Superior temporal gyrus (tissue), 1 donor: ENCODE measurements around the gene KCNK15.
"Not testable (repeated sequence)": the region's sequence is repeated elsewhere in the genome, so short reads cannot be mapped to it uniquely, and the experiment has no call there.

Experiments used
- DNase-seq: peaks from one replicate; pipeline ENCODE4 v3.0.0-alpha.2; 2016; ENCODE audit errors: extremely low spot score

The KCNK15 gene

DNA sequence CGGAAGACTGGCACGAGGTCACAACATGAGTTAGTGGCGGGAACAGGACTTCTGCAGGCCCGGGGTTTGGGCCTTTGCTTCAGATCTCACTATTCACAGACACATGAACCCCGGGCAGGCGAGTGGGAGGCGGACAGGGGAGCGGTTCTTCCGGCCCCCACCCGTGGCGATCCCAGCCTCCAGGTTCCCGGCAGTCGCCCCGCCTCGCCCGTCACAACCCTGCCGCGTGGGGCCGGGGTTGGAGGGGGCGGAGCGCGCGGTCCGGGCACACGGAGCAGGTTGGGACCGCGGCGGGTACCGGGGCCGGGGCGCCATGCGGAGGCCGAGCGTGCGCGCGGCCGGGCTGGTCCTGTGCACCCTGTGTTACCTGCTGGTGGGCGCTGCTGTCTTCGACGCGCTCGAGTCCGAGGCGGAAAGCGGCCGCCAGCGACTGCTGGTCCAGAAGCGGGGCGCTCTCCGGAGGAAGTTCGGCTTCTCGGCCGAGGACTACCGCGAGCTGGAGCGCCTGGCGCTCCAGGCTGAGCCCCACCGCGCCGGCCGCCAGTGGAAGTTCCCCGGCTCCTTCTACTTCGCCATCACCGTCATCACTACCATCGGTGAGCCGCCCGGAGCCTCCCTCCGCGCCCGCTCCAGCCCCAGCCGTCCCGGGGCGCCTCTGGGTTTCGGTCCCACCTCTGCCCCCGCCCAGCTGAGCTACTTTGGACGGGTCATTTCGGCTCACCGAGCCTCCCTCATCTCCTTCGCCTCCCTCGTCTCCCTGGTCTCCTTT is at the start of gene KCNK15:
Gene KCNK15, plus strand, starts transcription at position 268 of the 769 bp plus-strand sequence. Its CDS starts 46 bp downstream, at position 314.
- no peak for DNase-seq

DNA sequence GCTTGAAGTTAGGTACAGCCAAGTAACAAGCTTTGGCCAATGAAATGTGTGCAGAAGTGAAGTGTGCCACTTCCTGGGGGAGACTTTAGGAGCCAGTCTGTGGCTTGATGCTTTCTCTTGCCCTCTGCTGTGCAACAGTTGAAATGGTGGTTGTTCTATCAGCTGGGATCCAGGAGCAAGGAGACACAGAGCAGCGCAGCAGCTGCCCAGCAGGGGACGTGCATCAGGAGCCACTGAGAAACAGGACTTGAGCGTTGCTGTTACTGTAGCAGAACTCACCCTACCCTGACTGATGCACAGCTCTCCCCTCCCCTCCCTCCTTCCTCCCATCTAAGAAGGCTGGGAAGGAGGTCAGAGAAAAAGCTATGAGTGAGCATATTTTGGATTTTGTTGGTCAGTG is 49.4 kb upstream of the KCNK15 start:
- no peak for DNase-seq

DNA sequence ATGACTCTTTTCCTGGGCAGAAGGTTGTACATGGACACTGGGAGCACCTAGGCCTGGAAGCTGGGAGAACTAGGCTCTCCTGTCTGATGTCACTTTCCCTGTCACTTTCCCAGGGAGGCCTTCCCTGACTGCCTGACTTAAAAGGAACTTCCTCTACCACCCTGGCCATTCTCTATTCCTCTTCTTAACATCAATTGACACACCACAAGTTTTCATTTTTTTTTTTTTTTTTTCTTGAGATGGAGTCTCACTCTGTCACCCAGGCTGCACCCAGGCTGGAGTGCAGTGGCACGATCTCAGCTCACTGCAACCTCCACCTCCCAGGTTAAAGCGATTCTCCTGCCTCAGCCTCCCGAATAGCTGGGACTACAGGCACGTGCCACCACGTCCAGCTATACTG is 48.6 kb upstream of the KCNK15 start:
- not testable (repeated sequence) for DNase-seq

DNA sequence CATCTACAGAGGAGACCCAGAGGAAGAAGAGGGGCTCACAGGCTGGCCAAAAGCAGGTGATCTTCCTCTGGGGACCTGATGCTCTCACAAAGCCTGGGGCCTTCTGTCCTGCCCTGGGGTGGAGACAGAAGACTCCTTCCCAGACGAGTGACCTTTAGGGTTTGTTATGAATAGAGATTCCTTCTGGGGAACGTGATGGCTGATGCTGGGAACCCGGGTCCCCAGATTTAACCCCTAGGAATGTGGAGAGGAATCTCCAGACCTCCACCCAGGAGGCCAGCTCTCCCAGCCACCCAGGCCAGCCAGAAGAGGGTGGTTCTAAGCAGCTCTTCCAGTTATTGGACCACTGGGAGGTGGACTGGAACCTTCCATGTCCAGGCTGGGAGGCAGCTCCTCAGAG is 47.3 kb upstream of the KCNK15 start:
- DNase-seq, result no peak

DNA sequence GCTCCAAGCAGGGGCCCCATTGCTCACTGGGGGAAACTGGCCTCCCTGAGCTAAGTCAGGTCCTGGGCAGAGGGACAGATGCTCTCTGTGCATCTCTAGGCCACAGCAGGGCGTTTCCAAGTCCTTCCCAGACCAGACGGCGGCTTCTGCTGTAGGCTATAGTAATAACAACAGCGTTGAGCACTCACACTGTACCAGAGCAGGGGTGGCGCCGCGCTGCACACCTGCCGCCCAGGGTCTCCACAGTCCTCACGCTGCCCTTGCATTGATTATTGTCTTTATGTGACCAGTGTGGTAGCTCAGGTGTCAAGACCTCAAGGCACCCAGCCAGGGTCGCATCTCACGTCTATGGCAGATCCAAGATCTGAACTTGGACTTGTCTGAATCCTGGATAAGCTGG is 45.4 kb upstream of the KCNK15 start:
- DNase-seq, result no peak

DNA sequence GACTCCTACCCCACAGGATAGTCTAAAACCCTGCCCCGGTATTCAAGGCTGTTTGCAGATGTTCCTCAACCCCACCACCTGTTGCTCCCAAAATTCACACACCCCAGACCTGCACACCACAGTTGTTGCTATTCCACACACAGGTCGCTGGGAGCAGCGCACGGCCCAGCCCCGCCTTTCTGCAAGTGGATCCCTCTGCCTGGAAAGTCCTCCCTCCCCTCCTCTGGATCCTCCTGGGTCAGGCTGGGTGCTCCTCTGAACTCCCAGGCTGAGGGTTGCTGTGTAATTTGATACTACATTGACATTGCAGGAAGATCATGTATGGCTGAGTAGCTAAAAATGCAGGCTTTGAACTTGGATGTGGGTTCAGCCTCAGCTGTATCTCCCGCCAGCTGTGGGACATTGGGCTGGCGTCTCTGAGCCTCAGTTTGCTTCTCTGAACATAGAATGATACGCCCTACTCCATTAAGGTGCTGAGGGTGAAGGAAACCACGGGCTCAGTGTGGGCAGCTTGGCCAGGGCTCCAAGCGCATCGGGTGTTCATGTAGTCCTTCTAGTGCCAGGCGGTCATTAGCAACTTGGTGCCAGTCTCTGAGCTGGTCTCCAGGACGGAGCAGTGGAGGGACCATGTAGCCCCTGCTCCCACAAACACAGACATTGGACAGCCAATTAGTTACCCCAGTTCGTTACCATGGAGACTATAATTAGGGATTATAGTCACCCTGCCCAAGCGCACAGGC is 44.4 kb upstream of the KCNK15 start:
- no peak for DNase-seq

DNA sequence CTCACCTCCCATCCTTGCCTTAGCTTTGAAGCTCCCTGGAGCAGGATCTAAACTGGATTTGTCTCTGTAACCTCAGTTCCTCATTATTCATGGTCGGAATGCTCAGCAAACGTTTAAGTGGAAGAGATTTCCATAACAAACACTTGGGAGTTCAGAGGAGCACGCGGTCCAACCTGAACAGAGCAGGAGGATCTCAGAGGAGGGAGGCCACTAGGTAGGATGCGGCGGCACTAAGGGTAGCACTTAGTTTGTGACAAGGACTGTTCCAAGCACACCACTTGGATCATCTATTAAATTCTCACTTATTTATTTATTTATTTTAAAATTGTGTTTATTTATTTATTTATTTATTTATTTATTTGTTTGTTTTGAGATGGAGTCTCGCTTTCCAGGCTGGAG is 43.8 kb upstream of the KCNK15 start:
- no peak for DNase-seq

DNA sequence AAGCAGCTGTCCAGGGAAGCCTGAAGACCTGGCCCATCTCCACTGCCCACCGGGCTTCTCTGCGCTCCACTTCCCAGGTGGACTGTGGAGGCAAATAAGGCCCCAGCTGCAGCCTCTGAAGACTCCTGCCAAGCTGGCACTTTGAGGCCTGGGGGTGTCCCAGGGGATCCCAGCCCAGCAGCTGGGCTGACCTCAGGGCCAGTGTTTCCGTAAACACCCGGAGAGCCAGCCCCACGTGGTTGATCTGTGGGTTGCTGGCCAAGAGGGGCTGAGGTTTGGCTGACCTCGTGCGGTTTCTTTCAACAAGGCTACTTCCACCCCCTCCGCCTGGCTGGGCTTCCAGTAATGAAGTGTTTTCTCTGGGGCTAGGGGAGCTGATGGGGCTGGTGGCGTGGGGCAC is 42.9 kb upstream of the KCNK15 start:
- peak; percentile 86 for DNase-seq

DNA sequence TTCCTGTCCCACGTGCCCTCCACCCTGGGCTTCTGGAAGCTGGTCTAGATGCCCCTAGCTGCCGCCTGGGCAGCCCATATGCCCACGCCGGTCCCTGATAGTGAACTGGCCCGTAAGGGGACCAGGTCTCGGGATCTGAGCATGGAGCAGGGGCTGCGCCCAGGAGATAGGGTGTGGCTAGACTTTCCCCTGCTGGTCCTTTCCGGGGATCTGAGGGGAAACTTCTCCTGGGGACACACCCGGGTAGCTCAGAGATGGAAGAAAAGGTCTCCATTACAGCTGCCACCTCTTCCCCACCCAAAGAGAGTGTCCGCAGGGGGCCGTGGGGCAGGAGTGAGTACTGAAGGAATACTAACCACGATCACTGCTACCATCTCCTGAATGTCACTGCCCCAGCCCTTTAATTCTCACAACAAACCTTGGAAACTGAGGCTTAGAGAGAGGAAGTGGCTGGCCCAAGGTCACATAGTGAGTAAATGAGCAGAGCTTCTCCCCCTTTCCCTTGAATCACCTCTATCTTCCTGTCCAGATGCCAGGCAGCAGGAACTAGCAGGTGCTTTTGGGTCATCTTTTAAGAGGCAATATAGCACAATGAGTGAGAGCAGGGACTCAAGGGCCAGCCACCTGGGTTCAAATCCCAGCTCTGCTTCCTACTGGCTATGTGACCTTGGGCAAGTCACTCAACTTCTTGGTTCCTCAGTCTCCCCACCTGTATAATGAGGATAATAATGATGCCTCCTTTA is 42.3 kb upstream of the KCNK15 start:
- DNase-seq, result no peak

DNA sequence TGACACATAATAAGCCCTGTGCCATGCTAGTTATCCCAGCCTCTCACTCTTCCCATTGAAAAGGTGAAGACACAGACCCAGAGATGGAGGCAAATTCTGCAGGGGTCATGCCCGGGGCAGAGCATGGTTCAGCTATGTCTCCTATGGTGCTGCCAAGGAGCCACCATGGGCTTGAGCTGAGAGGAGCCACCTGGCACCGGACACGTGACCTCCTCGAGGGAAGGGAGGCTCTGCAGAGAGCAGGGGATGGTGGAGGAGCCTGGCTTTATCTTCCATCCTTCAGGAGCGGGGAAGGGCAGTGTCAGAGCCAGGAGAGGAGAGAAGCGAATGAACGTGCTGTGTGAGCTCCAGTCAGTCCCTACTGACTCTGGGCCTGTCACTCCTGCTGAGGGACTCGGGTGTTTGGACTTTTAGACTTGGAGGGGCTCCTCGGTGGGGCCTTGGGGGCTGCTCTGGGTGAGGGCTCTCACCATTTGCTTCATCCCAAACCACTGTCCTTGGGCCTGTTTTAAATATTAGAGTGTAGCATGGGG is 41.6 kb upstream of the KCNK15 start:
- DNase-seq, result no peak

DNA sequence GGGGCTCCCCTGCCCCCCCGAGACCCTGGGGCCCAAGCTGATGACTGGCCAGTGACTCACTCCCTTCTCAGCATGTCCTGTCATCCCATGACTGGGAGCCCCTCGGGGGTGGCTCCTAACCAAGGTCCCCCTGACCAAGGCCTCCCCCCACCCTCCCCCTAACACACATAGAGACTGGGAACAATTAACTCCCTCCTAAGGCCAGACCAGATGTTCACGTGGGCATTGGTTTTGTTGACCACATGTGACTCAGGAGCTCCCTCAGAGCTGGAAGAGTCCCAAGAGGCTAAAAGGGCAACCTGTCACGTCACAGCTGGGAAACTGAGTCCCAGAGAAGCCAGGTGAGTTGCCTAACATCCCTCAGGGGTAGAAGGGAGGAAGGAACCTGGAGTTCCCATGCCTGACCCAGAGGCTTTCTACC is 41.1 kb upstream of the KCNK15 start:
- no peak for DNase-seq

DNA sequence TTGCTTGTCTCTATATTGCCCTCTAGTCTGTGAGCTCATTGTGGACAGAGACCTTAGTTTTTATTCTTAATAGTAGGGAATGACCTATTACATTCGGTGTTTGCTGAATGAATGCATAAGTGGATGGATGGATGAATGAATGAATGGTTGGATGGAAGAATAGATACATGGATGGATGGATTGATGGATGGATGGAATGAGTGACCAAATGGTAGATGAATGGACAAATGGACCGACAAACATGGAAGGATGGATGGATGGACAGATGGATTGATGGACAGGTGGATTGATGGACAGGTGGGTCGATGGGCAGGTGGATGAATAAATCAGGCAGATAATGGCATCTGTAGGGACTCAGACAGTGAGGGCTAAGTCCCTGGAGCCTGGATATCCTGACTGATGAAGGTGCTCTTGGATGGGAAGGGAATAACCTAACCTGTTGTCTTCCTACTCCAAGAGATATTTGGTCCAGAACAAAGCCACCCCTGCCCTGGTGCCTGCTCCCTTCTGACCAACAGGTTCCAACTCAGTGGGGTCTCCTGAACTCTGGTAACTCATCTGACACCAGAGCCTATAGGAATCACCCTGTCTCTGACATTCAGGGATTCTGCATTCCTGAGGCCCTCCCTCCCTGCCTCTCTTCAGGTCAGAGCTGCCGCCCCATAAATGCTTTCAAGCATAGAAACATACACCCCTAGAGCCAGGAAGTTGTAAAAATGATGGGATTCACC is 40.1 kb upstream of the KCNK15 start:
- DNase-seq, result no peak

DNA sequence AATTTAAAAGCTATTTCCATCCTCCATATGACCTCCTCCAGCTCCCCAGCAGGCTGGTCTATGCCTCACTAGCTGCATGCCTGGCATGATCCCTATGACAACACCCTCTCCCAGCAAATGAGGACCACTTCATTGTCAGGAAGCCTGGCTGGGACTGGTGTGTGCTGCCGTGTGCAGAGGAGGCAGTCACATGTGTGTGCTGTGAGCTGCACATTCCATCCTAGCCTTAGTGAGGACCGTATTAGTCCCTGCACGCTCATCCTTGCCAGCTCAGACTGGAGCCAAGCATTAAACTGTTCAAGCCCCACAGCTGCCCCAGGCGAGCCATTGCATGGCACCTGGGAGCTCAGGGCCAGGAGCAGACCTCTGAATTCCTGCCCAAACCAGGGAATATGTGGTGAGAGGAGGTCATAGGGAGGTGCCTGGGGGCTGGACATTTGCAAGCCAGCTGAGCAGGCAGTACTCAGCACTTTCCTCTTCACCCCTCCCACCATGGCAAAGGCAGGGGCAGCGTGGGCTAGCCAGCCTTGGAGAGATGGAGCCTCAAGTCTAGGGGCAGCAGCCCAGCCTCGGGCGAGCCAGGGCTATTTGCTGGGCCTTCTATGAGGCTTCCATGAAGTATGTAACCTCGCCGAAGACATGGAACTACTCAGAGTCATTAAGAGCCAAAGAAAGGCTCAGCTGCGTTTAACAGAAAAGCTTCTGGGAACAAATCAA is 39.2 kb upstream of the KCNK15 start:
- no peak for DNase-seq

DNA sequence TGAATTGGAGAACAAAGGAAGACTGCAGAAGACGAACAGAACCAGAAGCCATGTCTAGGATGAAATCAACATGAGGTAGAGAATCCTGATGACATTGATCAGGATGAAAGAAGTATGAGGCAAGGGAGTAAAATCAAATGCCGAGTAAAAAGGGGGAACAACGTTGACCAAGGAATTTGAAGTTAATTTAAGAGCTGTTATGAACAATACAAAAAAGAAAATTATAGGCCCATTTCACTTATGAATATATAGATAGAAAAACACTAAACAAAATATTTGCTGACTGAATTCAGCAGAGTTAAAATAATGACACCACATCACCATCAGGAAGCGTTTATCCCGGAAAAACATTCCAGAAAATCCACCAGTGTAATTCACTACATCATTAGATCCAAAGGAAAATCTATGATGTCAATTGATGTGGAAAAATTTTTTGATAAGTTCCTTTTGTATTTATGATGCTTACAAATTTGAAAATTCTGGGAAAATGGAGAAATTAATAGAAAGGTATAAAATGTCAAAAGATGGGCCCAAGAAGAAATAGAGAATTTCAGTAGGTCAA is 38.6 kb upstream of the KCNK15 start:
- DNase-seq, result no peak

DNA sequence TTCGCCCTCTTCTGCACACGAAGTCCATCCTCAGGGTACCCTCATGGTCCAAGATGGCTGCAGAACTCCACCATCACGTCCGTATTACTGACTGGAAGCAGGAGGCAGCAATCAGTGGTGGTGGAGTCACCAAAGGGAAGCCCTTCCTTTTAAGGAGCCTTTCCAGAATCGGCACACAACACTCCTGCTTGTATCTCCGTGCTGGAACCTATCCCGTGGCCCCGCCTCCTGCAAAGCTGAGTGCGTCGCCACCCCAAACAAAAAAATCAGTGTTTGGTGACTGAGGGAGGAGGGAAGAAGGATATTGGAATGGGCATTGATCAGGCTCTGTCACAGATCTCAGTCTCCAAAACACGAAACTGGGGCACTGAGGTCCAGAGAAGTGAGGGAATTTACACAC is 36.3 kb upstream of the KCNK15 start:
- DNase-seq, result no peak

DNA sequence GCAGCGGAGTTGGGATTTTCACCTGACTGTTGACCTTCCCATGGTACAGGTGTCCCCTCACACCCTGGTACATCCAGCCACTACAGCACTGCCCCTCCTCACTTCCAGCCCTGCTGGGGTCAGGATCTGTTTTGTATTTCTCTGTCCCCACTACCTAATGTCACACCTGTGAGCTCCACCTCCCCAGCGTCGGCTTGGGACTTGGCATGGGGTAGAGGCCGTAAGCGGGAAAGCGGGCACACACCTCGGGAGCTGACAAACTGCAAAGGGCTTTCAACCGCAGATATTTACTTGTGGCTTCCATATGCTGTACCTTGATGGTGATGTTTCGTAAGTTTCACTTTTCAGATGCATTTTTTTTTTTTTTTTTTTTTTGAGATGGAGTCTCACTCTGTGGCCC is 35.9 kb upstream of the KCNK15 start:
- DNase-seq, result no peak

DNA sequence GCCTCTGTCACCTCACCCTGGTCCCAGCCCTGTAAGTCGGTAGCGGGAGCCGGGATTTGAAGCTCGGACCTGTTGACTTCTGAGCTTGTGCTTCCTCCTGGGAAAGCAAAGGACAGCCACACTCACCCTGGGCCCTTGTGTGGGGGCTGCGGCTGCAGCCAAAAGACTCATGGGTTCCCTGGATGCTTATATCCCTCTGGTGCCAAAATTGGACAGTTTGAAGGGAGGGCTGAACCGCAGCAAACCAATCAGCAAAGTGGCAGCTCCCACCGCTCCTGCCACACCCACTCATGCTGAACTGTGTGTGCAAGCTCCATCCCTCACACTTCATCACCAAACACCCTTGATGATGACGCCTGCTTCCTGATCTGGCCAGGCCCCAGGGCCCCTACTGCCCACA is 34.4 kb upstream of the KCNK15 start:
- DNase-seq, result no peak

DNA sequence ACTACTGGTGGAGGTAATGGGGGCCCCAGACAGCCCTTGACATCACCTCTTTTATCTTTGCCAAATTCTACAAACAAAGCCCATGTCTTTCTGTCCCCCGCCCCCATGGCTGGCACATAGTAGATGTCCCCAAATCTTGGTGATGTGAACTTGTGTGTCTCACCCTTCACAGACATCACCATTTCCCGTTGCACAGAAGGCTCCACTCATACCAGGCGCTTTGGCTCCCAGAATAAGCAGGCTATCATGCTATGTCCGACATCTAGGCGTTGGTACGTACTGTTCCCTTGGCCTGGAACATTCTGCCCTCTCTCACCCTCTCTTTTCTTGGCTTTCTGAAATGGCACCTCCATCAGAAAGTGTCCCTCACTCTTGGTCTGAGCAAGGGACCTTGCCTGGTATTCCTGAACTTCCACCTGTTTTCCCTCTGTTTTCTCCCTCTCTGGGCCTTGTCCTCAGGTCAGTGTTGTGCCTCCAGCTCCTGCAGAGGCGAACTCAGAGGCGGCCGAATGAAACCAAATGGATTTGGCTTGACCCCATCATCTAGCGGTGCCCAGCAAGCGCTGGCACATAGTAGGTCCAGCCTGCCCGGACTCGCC is 31.5 kb upstream of the KCNK15 start:
- DNase-seq, result no peak

DNA sequence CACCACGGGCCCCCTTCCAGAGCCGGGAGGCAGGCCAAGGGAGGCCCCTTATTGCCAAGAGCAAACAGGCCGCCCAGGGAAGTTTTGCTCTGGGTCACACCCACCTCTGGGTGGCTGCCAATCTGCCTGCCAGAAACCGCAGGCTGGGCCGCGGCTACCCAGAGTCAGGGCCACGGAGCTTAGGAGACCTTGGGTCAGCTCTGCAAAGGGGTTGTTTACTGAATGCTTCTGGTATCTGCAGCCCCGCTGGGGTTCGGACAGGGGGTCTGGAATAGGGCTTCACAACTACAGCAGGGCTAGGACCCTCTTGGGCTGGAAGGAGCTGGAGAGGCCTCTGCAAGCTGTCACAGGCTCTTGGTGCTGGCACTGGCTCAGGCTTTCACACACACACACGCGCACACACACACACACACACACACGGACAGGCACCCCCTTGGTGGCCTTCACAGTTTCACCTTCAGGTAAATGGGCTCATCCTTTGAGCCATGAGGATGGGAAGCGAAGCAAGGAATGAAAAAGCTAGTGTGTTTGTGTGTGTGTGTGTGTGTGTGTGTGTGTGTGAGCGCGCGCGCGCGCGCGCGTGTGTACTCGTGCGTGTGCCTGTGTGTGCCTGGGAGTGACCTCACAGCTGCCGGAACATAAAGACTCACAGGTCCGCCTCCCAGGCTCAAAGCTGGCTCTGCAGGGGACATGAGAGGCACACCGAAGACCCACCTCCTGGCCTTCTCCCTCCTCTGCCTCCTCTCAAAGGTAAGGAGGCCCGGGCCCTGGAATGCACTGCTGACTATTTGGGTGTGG is 30.8 kb upstream of the KCNK15 start, which contains the start of gene CCN5:
Gene CCN5, plus strand, starts transcription at position 669 of the 798 bp plus-strand sequence. Its CDS starts 22 bp downstream, at position 691.
- no peak for DNase-seq
